Midbrain (tissue), 1 donor: Measurements from ENCODE around the gene BTRC.

Experiments used
- DNase-seq: peaks from one replicate; lab custom pipeline; 2025; lab: John Stamatoyannopoulos, UW

BTRC gene

DNA sequence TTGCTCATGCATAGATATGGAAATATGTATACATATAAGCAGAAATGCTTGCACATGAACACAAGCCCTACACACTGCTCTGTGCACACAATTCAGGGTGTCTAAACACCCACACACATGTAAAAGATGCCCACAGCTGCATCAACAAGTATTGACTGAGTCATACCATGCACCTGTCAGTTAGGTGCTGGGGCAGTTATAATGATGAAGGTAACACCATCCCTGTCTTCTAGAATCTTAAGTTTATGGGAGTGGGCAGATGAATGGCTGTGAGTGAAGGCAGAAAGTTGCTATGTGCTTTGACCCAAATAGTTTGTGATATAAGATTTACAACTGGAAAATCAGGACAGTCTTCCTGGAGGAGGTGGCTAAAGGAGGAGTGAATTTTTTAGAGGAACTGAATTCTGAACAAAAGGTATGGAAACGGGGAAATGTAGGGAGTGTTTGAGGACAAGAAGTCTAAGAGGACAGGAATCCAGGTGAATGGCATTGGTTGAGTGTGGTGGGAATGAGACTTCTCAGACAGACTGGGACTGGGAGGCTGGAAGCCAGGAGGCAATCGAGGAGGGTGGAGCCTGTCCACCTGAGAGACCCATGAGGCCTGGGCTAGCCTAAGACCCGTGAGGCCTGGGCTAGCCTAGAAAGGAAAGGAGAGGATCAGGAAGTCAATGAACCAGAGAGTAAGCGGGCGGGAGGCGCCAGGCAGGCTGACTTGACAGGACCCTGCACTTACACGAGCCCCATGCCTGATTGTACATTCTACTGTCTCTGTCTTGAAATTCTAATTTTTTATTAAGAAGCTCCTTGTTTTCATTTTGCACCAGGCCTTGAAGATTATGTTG, 213.4 kb downstream of the BTRC start:
- DNase-seq: no peak

GRCh38 chr10:101568054-101568745, 214.2 kb downstream of the BTRC start:
- DNase-seq: no peak

GRCh38 chr10:101569323-101569621, 215.3 kb downstream of the BTRC start:
- no peak for DNase-seq

DNA sequence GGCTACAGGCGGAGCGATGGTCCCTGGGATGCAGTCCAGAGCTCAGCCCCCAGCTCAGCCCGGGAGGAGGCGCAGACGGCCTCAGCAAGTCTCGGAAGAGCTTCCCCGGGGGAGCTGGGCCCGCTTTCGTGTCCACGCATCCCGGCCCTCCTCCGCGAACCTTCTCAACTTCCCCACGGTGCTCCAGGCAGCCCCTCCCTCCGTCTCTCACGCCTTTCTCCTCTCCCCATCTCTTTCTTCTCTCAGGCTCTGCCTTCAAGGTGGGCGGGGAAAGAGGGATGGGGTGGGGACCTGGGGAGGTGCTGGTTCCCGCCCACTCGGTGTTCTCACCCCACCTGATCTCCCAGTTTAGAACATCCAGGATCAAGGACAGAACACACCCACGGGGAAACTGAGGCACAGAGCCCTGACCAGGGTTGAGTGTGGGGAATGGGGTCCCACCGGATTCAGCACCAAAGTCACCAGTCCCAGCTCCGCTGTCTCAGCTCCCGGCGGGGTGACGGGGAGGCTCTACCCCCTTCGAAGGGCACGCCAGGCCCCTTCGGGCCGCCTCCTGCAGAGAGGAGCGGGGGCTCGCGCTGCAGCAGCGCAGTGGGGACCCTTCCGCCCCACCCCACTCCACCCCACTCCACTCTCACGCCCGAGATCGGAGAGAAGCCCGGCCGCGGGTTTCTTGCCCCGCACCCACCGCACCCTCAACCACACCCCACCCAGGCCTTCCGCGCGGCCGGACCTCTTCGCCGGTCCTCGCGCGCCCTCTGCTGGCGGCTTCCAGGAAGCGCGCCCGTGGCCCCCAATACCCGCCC, 215.9 kb downstream of the BTRC start:
- DNase-seq: peak; percentile 70

- DNase-seq: no peak
Observed at GRCh38 chr10:101570428-101571270, 216.7 kb downstream of the BTRC start.

DNA sequence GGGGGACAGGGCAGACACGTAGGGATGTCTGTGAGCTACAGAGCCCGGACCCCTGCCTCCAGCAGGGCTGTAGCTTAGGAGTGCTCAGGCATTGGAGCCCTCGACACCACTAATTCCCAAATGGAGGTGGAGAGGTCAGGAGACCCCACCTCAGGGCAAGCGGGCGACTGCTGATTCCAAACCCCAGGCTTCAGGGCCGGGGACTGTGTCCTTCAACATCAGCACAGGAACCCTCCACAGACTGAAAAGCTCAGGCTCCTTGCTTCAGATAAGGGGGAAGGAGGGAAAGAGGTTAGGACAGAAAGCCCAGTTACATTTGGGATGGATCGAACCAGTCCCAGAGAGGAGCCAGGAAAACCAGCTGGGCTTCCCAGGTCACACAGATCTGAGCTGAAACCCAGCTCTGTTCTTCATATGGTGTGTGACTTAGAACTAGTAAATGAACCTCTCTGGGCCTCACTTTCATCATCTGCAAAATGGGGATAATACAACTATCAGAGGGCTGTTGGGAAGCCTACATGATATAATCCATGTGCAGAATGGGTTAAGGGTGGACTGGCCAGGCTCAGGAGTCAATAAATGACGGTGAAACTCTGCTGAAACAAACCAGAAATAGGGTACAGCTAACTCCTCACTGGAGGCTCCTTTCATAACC, 217.4 kb downstream of the BTRC start:
- DNase-seq: no peak

DNA sequence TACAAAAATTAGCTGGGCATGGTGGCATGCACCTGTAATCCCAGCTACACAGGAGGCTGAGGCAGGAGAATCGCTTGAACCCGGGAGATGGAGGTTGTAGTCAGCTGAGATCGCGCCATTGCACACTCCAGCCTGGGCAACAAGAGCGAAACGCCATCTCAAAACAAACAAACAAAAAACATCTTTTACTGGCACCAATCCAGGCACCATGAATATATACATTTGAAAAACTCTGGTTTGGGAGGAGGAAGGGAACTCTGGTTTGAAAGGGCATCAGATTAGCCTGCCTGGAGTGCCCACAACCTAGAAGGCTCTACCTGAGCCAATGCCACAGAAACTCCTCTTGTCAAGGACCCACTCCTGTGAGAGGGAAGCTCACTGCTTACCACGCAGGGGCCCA, 218.2 kb downstream of the BTRC start:
- DNase-seq: no peak

DNA sequence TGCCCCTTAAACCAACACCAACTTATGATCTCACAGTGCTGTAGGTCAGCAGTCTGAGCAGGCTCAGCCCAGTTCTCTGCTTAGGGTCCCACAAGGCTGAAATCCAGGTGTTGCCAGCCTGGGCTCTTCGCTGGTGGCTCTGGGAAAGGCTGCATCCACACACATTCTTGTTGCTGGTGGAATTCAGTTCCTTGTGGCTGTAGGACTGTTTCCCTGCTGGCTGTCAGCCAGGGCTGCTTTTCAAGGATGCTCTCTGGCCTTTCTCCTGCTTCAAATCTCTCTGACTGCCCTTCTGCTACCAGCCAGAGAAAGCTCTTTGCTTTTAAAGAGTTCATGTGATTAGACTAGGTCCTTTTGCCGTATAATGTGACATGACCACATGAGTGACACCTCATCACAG, 218.8 kb downstream of the BTRC start:
- no peak for DNase-seq

GRCh38 chr10:101573885-101574753, 220.2 kb downstream of the BTRC start:
- DNase-seq: no peak

- DNase-seq: no peak
Observed at GRCh38 chr10:101575091-101575490, 221.1 kb downstream of the BTRC start.

- DNase-seq: no peak
Observed at GRCh38 chr10:101575580-101576210, 221.7 kb downstream of the BTRC start.

DNA sequence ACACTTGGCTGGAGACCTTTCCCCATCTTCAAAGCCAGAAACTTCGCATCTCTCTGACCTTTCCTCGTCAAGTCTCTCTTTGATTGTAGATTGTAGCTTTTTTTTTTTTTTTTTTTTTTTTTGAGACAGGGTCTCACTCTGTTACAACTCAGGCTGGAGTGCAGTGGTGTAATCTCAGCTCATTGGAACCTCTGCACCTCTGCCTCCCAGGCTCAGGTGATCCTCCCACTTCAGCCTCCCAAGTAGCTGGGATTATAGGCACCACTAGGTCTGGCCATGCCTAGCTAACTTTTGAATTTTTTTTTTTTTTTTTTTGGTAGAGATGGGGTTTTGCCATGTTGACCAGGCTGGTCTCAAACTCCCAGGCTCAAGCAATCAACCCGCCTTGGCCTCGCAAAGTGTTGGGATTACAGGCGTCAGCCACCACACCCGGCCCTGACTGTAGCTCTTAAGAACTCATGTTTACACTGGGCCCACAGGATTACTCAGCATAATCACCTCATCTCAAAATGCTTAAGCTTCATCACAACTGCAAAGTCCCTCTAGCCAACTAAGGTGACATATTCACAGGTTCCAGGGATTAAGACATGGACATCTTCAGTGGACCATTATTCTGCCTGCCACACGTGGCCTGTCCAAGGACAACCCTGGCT, 222.4 kb downstream of the BTRC start:
- no peak for DNase-seq

- DNase-seq: no peak
Observed at GRCh38 chr10:101577121-101577871, 223.3 kb downstream of the BTRC start.

DNA sequence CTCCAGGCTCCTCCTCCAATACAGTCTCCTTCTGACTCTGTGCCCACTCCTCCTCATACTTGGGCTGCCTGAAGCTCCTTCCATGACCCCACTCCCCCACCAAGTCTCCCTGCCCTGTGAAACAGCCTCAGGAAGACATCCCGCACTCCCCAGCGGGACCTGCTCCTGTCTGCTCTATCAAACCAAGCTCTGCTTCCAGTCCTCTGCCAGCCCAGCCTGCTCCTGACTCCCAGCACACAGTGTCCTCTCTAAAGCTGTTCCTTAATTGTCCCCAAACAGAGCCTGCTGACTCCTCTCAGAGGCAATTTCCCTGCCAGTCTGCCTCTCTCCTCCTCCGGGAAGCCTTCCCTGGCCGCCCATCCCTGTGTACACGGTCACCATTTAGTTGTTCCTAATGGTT, 224.2 kb downstream of the BTRC start:
- DNase-seq: no peak

- DNase-seq: no peak
Observed at GRCh38 chr10:101578803-101579515, 225.0 kb downstream of the BTRC start.

DNA sequence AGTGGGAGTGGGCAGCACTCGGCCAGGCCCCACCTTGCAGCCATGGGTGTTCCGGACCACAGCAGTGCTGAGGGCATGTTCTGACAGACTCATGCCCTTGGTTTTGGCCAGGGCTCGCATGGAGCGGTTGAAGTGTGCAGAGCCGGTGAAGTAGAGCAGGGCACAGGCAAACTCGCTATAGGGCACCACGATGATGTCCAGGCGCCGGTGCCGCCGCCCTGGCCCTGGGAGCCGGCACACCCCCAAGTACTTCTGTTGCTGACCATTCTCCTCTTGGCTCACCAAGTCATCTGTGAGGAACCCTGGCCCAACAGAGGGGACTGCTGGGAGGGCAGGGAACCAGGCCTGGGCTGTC, 225.5 kb downstream of the BTRC start:
- DNase-seq: no peak

DNA sequence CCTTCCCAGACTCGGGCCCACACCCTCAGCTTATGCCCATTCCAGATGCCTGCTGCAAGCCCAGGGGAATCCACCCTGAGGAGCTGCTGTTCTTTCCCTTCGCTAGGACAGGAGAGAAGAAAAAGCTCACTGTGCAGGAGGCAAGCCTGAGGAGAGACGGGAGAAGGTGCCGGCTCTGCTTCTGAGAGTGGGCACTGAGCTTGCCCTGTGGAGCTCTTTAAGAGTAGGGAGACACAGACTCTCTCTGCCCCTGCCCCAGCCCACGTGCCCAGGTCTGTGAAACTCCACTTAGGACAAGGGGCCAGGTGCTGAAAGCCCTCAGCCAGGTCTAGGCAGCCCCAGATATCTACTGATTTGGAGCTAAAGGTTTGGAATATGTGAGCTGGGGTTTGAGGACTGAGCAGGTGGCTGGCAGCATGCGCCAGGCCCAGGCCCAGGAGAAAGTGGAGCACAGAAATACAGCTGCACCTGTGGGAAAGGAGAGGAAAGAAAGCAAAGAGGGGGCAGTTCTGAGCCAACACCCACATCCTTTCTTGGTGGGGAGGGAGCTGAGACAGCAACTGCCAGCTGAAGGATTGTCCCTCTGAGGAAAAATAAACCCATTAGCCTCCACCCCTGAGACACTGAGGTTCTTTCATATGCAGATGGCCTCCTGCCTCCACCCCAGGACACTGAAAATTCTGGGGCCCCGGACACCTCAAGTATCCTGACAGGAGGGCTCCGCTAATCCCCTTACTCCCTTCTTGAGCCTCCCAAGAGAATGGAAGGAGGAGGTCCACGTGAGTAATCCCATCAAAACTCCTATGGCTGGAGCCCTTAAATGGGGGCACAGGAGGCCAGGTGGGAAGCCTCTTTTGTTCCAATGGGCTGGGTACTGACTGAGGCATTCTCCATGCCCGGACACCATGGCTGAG, 226.8 kb downstream of the BTRC start:
- DNase-seq: no peak
